H1 (cell line): ENCODE results near the gene THAP4. TPM values are rescaled to one million over a fixed set of nuclear protein-coding genes. Genes with fewer than 3 reads are reported as not detected.
A peak's percentile ranks its signal among the peaks of the same experiment; 100 is the strongest.

ENCODE experiments used
- CEBPB ChIP-seq: IDR thresholded peaks from 2 replicates; pipeline ENCODE4 v1.6.1; 2012; ENCODE audit warnings: low read depth, low read length
- CTBP2 ChIP-seq: IDR thresholded peaks from 2 replicates; pipeline ENCODE4 v1.7.0; 2011; ENCODE audit warnings: borderline replicate concordance, mild to moderate bottlenecking, moderate library complexity, mixed read lengths, low read length; ENCODE audit not compliant: insufficient read depth, insufficient read length
- EZH2 ChIP-seq: fragments of 200-600 bp; sonication (generic); IDR thresholded peaks from 2 replicates; pipeline ENCODE4 v1.7.1; 2012; ENCODE audit warnings: low read depth, mild to moderate bottlenecking, moderate library complexity, low read length, inconsistent platforms; ENCODE audit not compliant: severe bottlenecking
- RAD21 ChIP-seq, 2 experiments: IDR thresholded peaks in 1 of 2; conservative IDR thresholded peaks in 1 of 2; 2 replicates each; pipeline ENCODE4 v1.6.1; 2011; ENCODE audit warnings: low read depth in 2 of 2, low read length in 2 of 2, improper control_type of control experiment in 1 of 2, inconsistent platforms in 1 of 2, mild to moderate bottlenecking in 1 of 2, moderate library complexity in 1 of 2
- polyA plus RNA-seq, 7 experiments: library from polyadenylated mRNA; depleted of rRNA in 3 of 7; stranded (reverse) in 5 of 7; unstranded in 2 of 7; fragments of >200 nt in 5 of 7; fragments of 200-250 nt in 2 of 7; gene quantifications; 1 replicate in 5 of 7; 2 replicates in 1 of 7; 4 replicates in 1 of 7; pipeline versions ENCODE4 v1.2.1 to v1.2.3, GENCODE V29; 2011 to 2013; ENCODE audit warnings: missing spikeins in 2 of 7, mixed read lengths in 2 of 7
- total RNA-seq: library from RNA; stranded (reverse); fragmentation: NEBNext Ultra II Directional; extraction: Animal tissue kit (Norgen Biotek cat#: 25700); gene quantifications from 2 replicates; pipeline ENCODE4 v1.2.1, GENCODE V29; 2021
- TF ChIP-seq, protein P1 (sequence below), 3 experiments: IDR thresholded peaks; 1 replicate in 2 of 3; 2 replicates in 1 of 3; pipeline versions ENCODE4 v1.5.1 to v1.6.1; 2011; ENCODE audit warnings: low read length in 3 of 3, mild to moderate bottlenecking in 3 of 3, inconsistent platforms in 2 of 3, low read depth in 1 of 3, moderate library complexity in 1 of 3; ENCODE audit not compliant: insufficient read depth in 1 of 3; ENCODE audit errors: control extremely low read depth in 1 of 3

The THAP4 gene
- total and polyA plus RNA-seq, 2 of the 8 experiments (the other 6 are each of a cell fraction or from before 2014, with no cell fraction given), result 78.9 to 83.6 TPM

DNA sequence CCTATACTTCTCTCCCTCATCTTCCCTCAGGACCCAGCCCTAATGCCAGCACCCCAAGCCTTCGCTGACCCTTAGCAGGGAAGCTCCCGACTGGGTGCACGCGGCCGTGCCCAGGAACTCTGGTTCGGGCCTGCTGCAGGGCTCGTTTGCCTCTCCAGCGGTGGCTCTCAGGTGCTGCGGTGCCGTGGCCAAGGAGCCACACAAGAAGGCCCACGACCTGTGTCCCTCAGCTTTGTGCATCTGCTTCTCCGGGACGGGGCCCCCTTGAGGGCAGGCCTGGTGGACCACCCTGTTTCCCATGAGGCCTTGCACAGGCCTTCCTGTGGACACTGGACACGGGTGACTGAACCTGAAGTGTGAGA is 60.7 kb downstream of the THAP4 start (continued):
- TF ChIP-seq RAD21 (IDR thresholded peaks at IDR 0.05 in 1 of 2, conservative IDR thresholded peaks at IDR 0.05 in 1 of 2; ENCODE audit: low read depth in 2 of 2, low read length in 2 of 2), result 0 out of 4 replicates have a peak, but pooled peaks of 1 of the 2 experiments have one; percentile 10
- no peak for TF ChIP-seq EZH2
- TF ChIP-seq, protein P1, sequence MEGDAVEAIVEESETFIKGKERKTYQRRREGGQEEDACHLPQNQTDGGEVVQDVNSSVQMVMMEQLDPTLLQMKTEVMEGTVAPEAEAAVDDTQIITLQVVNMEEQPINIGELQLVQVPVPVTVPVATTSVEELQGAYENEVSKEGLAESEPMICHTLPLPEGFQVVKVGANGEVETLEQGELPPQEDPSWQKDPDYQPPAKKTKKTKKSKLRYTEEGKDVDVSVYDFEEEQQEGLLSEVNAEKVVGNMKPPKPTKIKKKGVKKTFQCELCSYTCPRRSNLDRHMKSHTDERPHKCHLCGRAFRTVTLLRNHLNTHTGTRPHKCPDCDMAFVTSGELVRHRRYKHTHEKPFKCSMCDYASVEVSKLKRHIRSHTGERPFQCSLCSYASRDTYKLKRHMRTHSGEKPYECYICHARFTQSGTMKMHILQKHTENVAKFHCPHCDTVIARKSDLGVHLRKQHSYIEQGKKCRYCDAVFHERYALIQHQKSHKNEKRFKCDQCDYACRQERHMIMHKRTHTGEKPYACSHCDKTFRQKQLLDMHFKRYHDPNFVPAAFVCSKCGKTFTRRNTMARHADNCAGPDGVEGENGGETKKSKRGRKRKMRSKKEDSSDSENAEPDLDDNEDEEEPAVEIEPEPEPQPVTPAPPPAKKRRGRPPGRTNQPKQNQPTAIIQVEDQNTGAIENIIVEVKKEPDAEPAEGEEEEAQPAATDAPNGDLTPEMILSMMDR (IDR thresholded peaks at IDR 0.05; ENCODE audit: control extremely low read depth in 1 of 3, insufficient read depth in 1 of 3, low read depth in 1 of 3, low read length in 3 of 3), result peak in 2 of 3 experiments; percentile 20 to 37; a peak in 2 of 4 replicates
- TF ChIP-seq CTBP2, result no peak
- no peak for TF ChIP-seq CEBPB
